Measurements from ENCODE around the gene NLRX1. TPM values are rescaled to one million over a fixed set of nuclear protein-coding genes. Genes with fewer than 3 reads are reported as not detected.

The NLRX1 gene
- total and polyA plus RNA-seq, 2 donors (not counting 3 experiments of a cell fraction or from before 2014, with no cell fraction given): 15.1 to 15.5 TPM

DNA sequence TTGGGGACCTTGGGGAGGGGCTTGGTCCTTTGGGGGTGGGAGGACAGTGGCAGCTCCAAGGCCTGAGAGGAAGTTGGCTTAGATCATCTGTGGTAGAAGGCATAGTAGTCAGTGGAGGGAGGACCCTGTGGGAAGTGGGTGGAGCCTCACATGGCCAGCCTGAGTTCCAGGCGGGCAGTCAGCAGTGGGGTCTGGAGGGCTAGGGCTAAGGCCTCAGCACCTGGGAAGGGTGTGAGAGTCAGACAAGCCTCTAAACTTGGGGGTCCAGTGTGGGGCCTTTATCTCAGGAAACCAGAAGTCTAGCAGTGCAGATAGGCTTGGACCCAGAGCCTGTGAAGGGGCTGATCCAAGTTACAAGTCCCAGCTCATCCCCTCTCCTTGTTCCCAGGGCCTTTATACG is 4.0 kb downstream of the NLRX1 start:
- FAIRE-seq: no peak
- no TSS peak for BruUV-seq (replicated peaks)
- no peak for DNase-seq (ENCODE audit: low read depth, low spot score)

More for the DNA sequence above, 4.0 kb downstream of the NLRX1 start:
- no peaks in the 10 kb centered on the region for H3K9me3 ChIP-seq (replicated peaks; ENCODE audit: control insufficient read depth, insufficient read depth, low read length)
- H3K4me1 ChIP-seq (ENCODE audit: control insufficient read depth, extremely low read depth, insufficient read depth, low read length): peaks cover 14% of the 10 kb centered on the region
- dilution Hi-C loops (cut with MboI; ENCODE audit: extremely low pct_ligation_motif_present, low sequenced_read_pairs) (no loop called here), intact Hi-C loops (cut with micrococcal nuclease) (no loop called here)
- H3K79me2 ChIP-seq (ENCODE audit: control insufficient read depth, insufficient read depth, low read length): no peaks in the 10 kb centered on the region
- H2AFZ ChIP-seq (ENCODE audit: low read depth, low read length): no peak overlapping the region
- no peak overlapping the region for H3K4me2 ChIP-seq (ENCODE audit: insufficient read depth, low read length)
- H3K27ac ChIP-seq (ENCODE audit: insufficient read depth, low read depth, low read length): no peak overlapping the region
- no peak overlapping the region for H3K4me3 ChIP-seq (replicated peaks in 1 of 3; ENCODE audit: insufficient read depth in 1 of 3, low read depth in 1 of 3, low read length in 3 of 3)
- H3K27me3 ChIP-seq (ENCODE audit: control insufficient read depth in 2 of 2, insufficient read depth in 2 of 2, low read length in 2 of 2): no peaks in the 10 kb centered on the region
- POLR2A ChIA-PET: no interaction called here
- H3K9me1 ChIP-seq (replicated peaks; ENCODE audit: control insufficient read depth, extremely low read depth, insufficient read depth, low read length): no peaks in the 10 kb centered on the region
- H4K20me1 ChIP-seq (replicated peaks; ENCODE audit: control insufficient read depth, extremely low read depth, insufficient read depth, low read length): no peaks in the 10 kb centered on the region
- CTCF ChIA-PET: interaction anchor here (1.2 kb wide), 1 partner anchor 27 kb away, joined by 4 read pairs; no protein-coding TSS in a partner anchor
- no peak for TF ChIP-seq GATA2 (IDR thresholded peaks at IDR 0.05; ENCODE audit: insufficient read depth, insufficient read length, low read depth, low read length)
- TF ChIP-seq POLR2AphosphoS5 (IDR thresholded peaks at IDR 0.05; ENCODE audit: insufficient read depth, low read depth, low read length): no peak
- TF ChIP-seq MYC (IDR thresholded peaks at IDR 0.05; ENCODE audit: low read depth, low read length): no peak
- no peak for TF ChIP-seq CTCF (IDR thresholded peaks at IDR 0.05; ENCODE audit: extremely low read depth in 1 of 2, insufficient read depth in 1 of 2, low read depth in 1 of 2, low read length in 2 of 2)
- TF ChIP-seq POLR2A (IDR thresholded peaks at IDR 0.05; ENCODE audit: low read depth, low read length): no peak
- H3K36me3 ChIP-seq (ENCODE audit: control insufficient read depth in 2 of 2, extremely low read depth in 1 of 2, insufficient read depth in 2 of 2, low read length in 2 of 2): no peaks in the 10 kb centered on the region
- no peak overlapping the region for H3K9ac ChIP-seq (replicated peaks; ENCODE audit: extremely low read depth, insufficient read depth, low read length)
